ENCODE data around the gene DES. TPM values are rescaled to one million over a fixed set of nuclear protein-coding genes. Genes with fewer than 3 reads are reported as not detected.

Gene DES
- total RNA-seq, 1 donor from 2014 or later = not detected

- intact Hi-C loops (cut with micrococcal nuclease) = no loop called here
- H3K27me3 Mint-ChIP-seq = peaks cover 51% of the 10 kb centered on the region
- peaks cover 16% of the 10 kb centered on the region for H3K4me1 Mint-ChIP-seq
- ATAC-seq (ENCODE audit: low read depth) = no peak
- DNase-seq = no peak
- no peaks in the 10 kb centered on the region for H3K36me3 Mint-ChIP-seq (ENCODE audit: low read depth)
- TF ChIP-seq CTCF (IDR thresholded peaks at IDR 0.05) = no peak
- POLR2A ChIA-PET = no interaction called here
- CTCF ChIA-PET = no interaction called here
- no peaks in the 10 kb centered on the region for H3K9me3 Mint-ChIP-seq
- H3K4me3 Mint-ChIP-seq = peak overlapping the region; percentile 78
- H3K27ac Mint-ChIP-seq = no peak overlapping the region
These were observed 25.0 kb downstream of the DES start for GRCh38 chr2:219443016-219443696.

- CTCF ChIA-PET = no interaction called here
- H3K4me3 Mint-ChIP-seq = no peak overlapping the region
These were observed 25.5 kb downstream of the DES start for GRCh38 chr2:219443697-219444023.

GRCh38 chr2:219444566-219445091 lies 26.5 kb downstream of the DES start:
- no peak for TF ChIP-seq CTCF (IDR thresholded peaks at IDR 0.05)
- H3K36me3 Mint-ChIP-seq (ENCODE audit: low read depth) = no peaks in the 10 kb centered on the region
- no peaks in the 10 kb centered on the region for H3K9me3 Mint-ChIP-seq
- peaks cover 57% of the 10 kb centered on the region for H3K27me3 Mint-ChIP-seq
- no peak overlapping the region for H3K4me3 Mint-ChIP-seq
- no peak for ATAC-seq (ENCODE audit: low read depth)
- peaks cover 16% of the 10 kb centered on the region for H3K4me1 Mint-ChIP-seq
- POLR2A ChIA-PET = interaction anchor here (0.6 kb wide), 1 partner anchor 1187 kb away, joined by 3 read pairs; no protein-coding TSS in a partner anchor
- no peak for DNase-seq
- H3K27ac Mint-ChIP-seq = no peak overlapping the region
- intact Hi-C loops (cut with micrococcal nuclease) = no loop called here
- CTCF ChIA-PET = no interaction called here

More at GRCh38 chr2:219443697-219444023, 25.5 kb downstream of the DES start:
- intact Hi-C loops (cut with micrococcal nuclease) = no loop called here
- Mint-ChIP-seq H3K27ac (no peak overlapping the region), H3K27me3 (peaks cover 51% of the 10 kb centered on the region), H3K4me1 (peaks cover 16% of the 10 kb centered on the region), H3K36me3 (ENCODE audit: low read depth) (no peaks in the 10 kb centered on the region), H3K9me3 (no peaks in the 10 kb centered on the region)
- ATAC-seq (ENCODE audit: low read depth) (no peak), DNase-seq (no peak)
- no peak for TF ChIP-seq CTCF (IDR thresholded peaks at IDR 0.05)
- POLR2A ChIA-PET = no interaction called here

- H3K27me3 Mint-ChIP-seq = peaks cover 56% of the 10 kb centered on the region
- H3K4me1 Mint-ChIP-seq = peaks cover 16% of the 10 kb centered on the region
- intact Hi-C loops (cut with micrococcal nuclease) = no loop called here
- no peak for TF ChIP-seq CTCF (IDR thresholded peaks at IDR 0.05)
- ATAC-seq (ENCODE audit: low read depth) (no peak), DNase-seq (no peak)
- POLR2A ChIA-PET = interaction anchor here (0.6 kb wide), 1 partner anchor 1188 kb away, joined by 3 read pairs; no protein-coding TSS in a partner anchor
- no peak overlapping the region for H3K4me3 Mint-ChIP-seq
- CTCF ChIA-PET = no interaction called here
- no peaks in the 10 kb centered on the region for H3K9me3 Mint-ChIP-seq
- H3K36me3 Mint-ChIP-seq (ENCODE audit: low read depth) = no peaks in the 10 kb centered on the region
- no peak overlapping the region for H3K27ac Mint-ChIP-seq
These were observed 27.1 kb downstream of the DES start for GRCh38 chr2:219445220-219445640.

DNA sequence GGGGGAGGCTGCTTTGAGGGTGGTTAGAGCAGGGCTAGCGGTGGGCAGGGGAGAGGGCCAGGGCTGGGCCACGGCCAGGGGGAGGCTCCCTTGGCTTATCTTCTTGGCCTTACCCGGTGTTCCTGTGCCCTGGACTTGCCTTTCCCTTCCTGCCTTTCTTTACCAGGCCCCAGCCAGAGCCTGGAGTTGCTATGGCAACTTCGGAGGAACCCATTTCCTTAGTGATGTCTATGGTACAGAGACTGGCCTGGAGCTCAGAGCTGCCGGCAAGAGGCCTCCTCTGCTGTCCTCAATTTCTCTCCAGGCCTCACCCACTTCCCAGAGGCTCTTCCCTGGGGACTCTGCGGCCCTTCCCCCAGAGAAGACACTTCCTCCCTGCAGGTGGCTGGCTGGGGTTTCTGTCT lies 27.9 kb downstream of the DES start:
- intact Hi-C loops (cut with micrococcal nuclease) = no loop called here
- H3K36me3 Mint-ChIP-seq (ENCODE audit: low read depth) = no peaks in the 10 kb centered on the region
- DNase-seq (no peak), ATAC-seq (ENCODE audit: low read depth) (no peak)
- POLR2A ChIA-PET = interaction anchor here (0.5 kb wide), 1 partner anchor 330 kb away, joined by 3 read pairs; no protein-coding TSS in a partner anchor
- CTCF ChIA-PET = no interaction called here
- H3K4me3 Mint-ChIP-seq = no peak overlapping the region
- no peak for TF ChIP-seq CTCF (IDR thresholded peaks at IDR 0.05)
- H3K27ac Mint-ChIP-seq = no peak overlapping the region
- H3K4me1 Mint-ChIP-seq = peaks cover 13% of the 10 kb centered on the region
- H3K27me3 Mint-ChIP-seq = peaks cover 56% of the 10 kb centered on the region
- H3K9me3 Mint-ChIP-seq = no peaks in the 10 kb centered on the region
